HG03378 (cell line): ENCODE data around the gene RNF8.
"Not testable (repeated sequence)": the region's sequence is repeated elsewhere in the genome, so short reads cannot be mapped to it uniquely, and the experiment has no call there.

Experiments
- ATAC-seq: cut with Tn5 transposase; IDR thresholded peaks from one replicate; pipeline ENCODE4 v1.9.1; 2021; ENCODE audit warnings: mild to moderate bottlenecking, moderate library complexity; ENCODE audit not compliant: unreplicated experiment

The RNF8 gene

GRCh38 chr6:37442416-37443215, 88.8 kb downstream of the RNF8 start:
- no peak for ATAC-seq

DNA sequence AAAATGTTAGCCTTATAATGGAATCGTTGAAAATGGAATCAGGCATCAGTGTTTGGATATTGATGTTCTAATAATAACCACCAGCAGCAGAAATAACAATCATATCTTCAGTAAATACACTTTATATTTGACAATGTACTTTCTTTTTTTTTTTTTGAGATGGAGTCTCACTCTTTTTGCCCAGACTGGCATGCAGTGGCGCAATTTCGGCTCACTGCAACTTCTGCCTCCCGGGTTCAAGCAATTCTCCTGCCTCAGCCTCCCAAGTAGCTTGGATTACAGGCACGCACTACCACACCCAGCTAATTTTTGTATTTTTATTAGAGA, 89.4 kb downstream of the RNF8 start:
- not testable (repeated sequence) for ATAC-seq
